Liver (tissue), 9 donors: Measurements from ENCODE around the gene CAPZA2. TPM values are rescaled to one million over a fixed set of nuclear protein-coding genes. Genes with fewer than 3 reads are reported as not detected.

ENCODE experiments used
- DNase-seq: peaks from one replicate; pipeline ENCODE4 v3.0.0-alpha.2; 2017; ENCODE audit warnings: low spot score
- H3K27ac ChIP-seq, 2 donors: one replicate each; pipeline ENCODE4 v1.7.0; 2013; ENCODE audit warnings: inconsistent platforms in 2 of 2, low read length in 2 of 2, control low read depth in 1 of 2, low read depth in 1 of 2, mild to moderate bottlenecking in 1 of 2
- H3K27me3 ChIP-seq, 4 donors: one replicate each; pipeline versions ENCODE4 v1.6.1 to v1.7.0; 2013; ENCODE audit warnings: low read length in 3 of 4, inconsistent platforms in 1 of 4, mild to moderate bottlenecking in 1 of 4, moderate library complexity in 1 of 4; ENCODE audit not compliant: control insufficient read depth in 4 of 4, insufficient read depth in 4 of 4
- H3K36me3 ChIP-seq, 4 donors: one replicate each; pipeline versions ENCODE4 v1.6.1 to v1.7.0; 2013; ENCODE audit warnings: low read length in 3 of 4, mild to moderate bottlenecking in 3 of 4, low read depth in 1 of 4, moderate library complexity in 1 of 4; ENCODE audit not compliant: control insufficient read depth in 4 of 4, insufficient read depth in 3 of 4
- H3K4me1 ChIP-seq, 4 donors: one replicate each; pipeline versions ENCODE4 v1.6.1 to v1.7.0; 2013; ENCODE audit warnings: low read length in 3 of 4, mild to moderate bottlenecking in 3 of 4, moderate library complexity in 1 of 4; ENCODE audit not compliant: control insufficient read depth in 4 of 4, insufficient read depth in 4 of 4
- H3K4me3 ChIP-seq, 3 donors: one replicate each; pipeline versions ENCODE4 v1.6.1 to v1.7.0; 2013; ENCODE audit warnings: low read length in 3 of 3, control low read depth in 1 of 3, low read depth in 1 of 3, mild to moderate bottlenecking in 1 of 3
- H3K9ac ChIP-seq, 2 donors: one replicate each; pipeline ENCODE4 v1.7.0; 2013; ENCODE audit warnings: low read length in 2 of 2, mild to moderate bottlenecking in 2 of 2, moderate library complexity in 2 of 2, control low read depth in 1 of 2, low read depth in 1 of 2
- H3K9me3 ChIP-seq, 4 donors: one replicate each; pipeline versions ENCODE4 v1.6.1 to v1.7.0; 2013; ENCODE audit warnings: low read length in 3 of 4; ENCODE audit not compliant: control insufficient read depth in 4 of 4
- FOXA1 ChIP-seq: IDR thresholded peaks from 2 replicates; pipeline ENCODE4 v1.6.1; 2016; ENCODE audit warnings: antibody characterized with exemption
- FOXA2 ChIP-seq: IDR thresholded peaks from 2 replicates; pipeline ENCODE4 v1.6.1; 2016; ENCODE audit warnings: antibody characterized with exemption
- GABPA ChIP-seq, 2 donors: IDR thresholded peaks in 1 of 2; conservative IDR thresholded peaks in 1 of 2; 2 replicates each; pipeline ENCODE4 v1.6.1; 2016; ENCODE audit warnings: antibody characterized with exemption in 2 of 2, mild to moderate bottlenecking in 1 of 2, moderate library complexity in 1 of 2
- HNF4A ChIP-seq, 2 donors: conservative IDR thresholded peaks; 2 replicates each; pipeline ENCODE4 v1.6.1; 2016; ENCODE audit warnings: antibody characterized with exemption in 2 of 2, mild to moderate bottlenecking in 2 of 2
- JUND ChIP-seq, 2 donors: IDR thresholded peaks; 2 replicates each; pipeline ENCODE4 v1.6.1; 2016; ENCODE audit warnings: antibody characterized with exemption in 2 of 2
- NR2F2 ChIP-seq: IDR thresholded peaks from 2 replicates; pipeline ENCODE4 v1.6.1; 2016; ENCODE audit warnings: antibody characterized with exemption
- RAD21 ChIP-seq, 2 donors: IDR thresholded peaks; 2 replicates each; pipeline ENCODE4 v1.6.1; 2016; ENCODE audit warnings: antibody characterized with exemption in 2 of 2, mild to moderate bottlenecking in 2 of 2
- RXRA ChIP-seq, 2 donors: IDR thresholded peaks; 2 replicates each; pipeline ENCODE4 v1.6.1; 2017 to 2018; ENCODE audit warnings: antibody characterized with exemption in 2 of 2, mild to moderate bottlenecking in 1 of 2
- SP1 ChIP-seq: IDR thresholded peaks from 2 replicates; pipeline ENCODE4 v1.6.1; 2018; ENCODE audit warnings: antibody characterized with exemption, mild to moderate bottlenecking
- TAF1 ChIP-seq: conservative IDR thresholded peaks from 2 replicates; pipeline ENCODE4 v1.6.1; 2016; ENCODE audit warnings: antibody characterized with exemption, mild to moderate bottlenecking
- YY1 ChIP-seq: IDR thresholded peaks from 2 replicates; pipeline ENCODE4 v1.6.1; 2016; ENCODE audit warnings: antibody characterized with exemption, mild to moderate bottlenecking
- WGBS: extraction: QIAGEN DNeasy Blood & Tissue Kit; methylation state at CpG from one replicate; pipeline ENCODE4 v1.1.7; 2013; 5-methylcytosine and 5-hydroxymethylcytosine counted together
- polyA plus RNA-seq, 2 donors: library from polyadenylated mRNA; stranded (reverse) in 1 of 2; unstranded in 1 of 2; fragments of 200-250 nt in 1 of 2; fragments of >200 nt in 1 of 2; fragmentation: Nextera tagmentation in 1 of 2; extraction: Ambion mirVana in 1 of 2; gene quantifications; one replicate each; pipeline versions ENCODE4 v1.2.1 to v1.2.3, GENCODE V29; 2013 to 2015
- total RNA-seq, 2 donors: library from RNA; depleted of rRNA; stranded (reverse); fragments of >200 nt; gene quantifications; one replicate each; pipeline ENCODE4 v1.2.3, GENCODE V29; 2014
- TF ChIP-seq, protein P1 (sequence below): fragments of 150-350 bp; IDR thresholded peaks from 2 replicates; pipeline ENCODE4 v1.5.1; 2017; ENCODE audit warnings: improper control_type of control experiment, low read depth, low read length; ENCODE audit not compliant: missing input control
- TF ChIP-seq, protein P2 (sequence below): IDR thresholded peaks from 2 replicates; pipeline ENCODE4 v1.6.1; 2016; ENCODE audit warnings: antibody characterized with exemption
- TF ChIP-seq, protein P3 (sequence below): IDR thresholded peaks from 2 replicates; pipeline ENCODE4 v1.6.1; 2016; ENCODE audit warnings: antibody characterized with exemption, mild to moderate bottlenecking
- TF ChIP-seq, protein P4 (sequence below): IDR thresholded peaks from 2 replicates; pipeline ENCODE4 v1.6.1; 2016; ENCODE audit warnings: antibody characterized with exemption
- TF ChIP-seq, protein P5 (sequence below): IDR thresholded peaks from 2 replicates; pipeline ENCODE4 v1.6.1; 2016; ENCODE audit warnings: antibody characterized with exemption
- donor health status: healthy.
- donor health status: healthy.
- donor health status: healthy.
- donor health status: healthy.
- donor health status: healthy.

Gene CAPZA2
- total and polyA plus RNA-seq, 4 donors: 45.1 to 90.0 (median 69.1) TPM

DNA sequence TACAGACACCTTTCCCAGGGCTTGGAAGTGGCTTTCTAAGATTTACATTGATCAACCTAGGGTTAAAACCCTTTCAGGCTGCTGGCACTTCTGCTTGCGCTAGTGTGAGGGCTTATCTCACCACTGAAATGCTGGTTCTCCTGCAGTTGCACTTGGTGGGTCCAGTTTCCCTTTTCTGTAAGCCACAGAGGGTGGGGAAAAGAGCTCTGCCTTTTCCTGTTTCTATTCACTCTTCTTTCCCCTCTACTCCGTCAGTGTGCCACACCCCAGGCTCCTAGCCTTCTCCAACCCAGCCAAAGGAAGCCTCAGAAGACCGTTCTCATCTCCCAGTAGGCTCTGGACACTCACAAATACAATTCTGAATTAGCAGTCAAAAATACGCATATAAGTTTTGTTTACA lies 19.0 kb upstream of the CAPZA2 start:
- Histone ChIP-seq H3K4me1 (no peaks in the 10 kb centered on the region), H3K9me3 (no peaks in the 10 kb centered on the region), H3K9ac (no peak overlapping the region), H3K27ac (no peak overlapping the region), H3K4me3 (no peak overlapping the region), H3K27me3 (no peaks in the 10 kb centered on the region), H3K36me3 (peaks cover 0 to 17% (median 2%) of the 10 kb centered on the region in 4 donors)
- TF ChIP-seq, protein P1, sequence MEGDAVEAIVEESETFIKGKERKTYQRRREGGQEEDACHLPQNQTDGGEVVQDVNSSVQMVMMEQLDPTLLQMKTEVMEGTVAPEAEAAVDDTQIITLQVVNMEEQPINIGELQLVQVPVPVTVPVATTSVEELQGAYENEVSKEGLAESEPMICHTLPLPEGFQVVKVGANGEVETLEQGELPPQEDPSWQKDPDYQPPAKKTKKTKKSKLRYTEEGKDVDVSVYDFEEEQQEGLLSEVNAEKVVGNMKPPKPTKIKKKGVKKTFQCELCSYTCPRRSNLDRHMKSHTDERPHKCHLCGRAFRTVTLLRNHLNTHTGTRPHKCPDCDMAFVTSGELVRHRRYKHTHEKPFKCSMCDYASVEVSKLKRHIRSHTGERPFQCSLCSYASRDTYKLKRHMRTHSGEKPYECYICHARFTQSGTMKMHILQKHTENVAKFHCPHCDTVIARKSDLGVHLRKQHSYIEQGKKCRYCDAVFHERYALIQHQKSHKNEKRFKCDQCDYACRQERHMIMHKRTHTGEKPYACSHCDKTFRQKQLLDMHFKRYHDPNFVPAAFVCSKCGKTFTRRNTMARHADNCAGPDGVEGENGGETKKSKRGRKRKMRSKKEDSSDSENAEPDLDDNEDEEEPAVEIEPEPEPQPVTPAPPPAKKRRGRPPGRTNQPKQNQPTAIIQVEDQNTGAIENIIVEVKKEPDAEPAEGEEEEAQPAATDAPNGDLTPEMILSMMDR: no peak
- TF ChIP-seq, protein P2, sequence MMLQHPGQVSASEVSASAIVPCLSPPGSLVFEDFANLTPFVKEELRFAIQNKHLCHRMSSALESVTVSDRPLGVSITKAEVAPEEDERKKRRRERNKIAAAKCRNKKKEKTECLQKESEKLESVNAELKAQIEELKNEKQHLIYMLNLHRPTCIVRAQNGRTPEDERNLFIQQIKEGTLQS: no peak
- TF ChIP-seq, protein P3, sequence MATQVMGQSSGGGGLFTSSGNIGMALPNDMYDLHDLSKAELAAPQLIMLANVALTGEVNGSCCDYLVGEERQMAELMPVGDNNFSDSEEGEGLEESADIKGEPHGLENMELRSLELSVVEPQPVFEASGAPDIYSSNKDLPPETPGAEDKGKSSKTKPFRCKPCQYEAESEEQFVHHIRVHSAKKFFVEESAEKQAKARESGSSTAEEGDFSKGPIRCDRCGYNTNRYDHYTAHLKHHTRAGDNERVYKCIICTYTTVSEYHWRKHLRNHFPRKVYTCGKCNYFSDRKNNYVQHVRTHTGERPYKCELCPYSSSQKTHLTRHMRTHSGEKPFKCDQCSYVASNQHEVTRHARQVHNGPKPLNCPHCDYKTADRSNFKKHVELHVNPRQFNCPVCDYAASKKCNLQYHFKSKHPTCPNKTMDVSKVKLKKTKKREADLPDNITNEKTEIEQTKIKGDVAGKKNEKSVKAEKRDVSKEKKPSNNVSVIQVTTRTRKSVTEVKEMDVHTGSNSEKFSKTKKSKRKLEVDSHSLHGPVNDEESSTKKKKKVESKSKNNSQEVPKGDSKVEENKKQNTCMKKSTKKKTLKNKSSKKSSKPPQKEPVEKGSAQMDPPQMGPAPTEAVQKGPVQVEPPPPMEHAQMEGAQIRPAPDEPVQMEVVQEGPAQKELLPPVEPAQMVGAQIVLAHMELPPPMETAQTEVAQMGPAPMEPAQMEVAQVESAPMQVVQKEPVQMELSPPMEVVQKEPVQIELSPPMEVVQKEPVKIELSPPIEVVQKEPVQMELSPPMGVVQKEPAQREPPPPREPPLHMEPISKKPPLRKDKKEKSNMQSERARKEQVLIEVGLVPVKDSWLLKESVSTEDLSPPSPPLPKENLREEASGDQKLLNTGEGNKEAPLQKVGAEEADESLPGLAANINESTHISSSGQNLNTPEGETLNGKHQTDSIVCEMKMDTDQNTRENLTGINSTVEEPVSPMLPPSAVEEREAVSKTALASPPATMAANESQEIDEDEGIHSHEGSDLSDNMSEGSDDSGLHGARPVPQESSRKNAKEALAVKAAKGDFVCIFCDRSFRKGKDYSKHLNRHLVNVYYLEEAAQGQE: no peak
- TF ChIP-seq, protein P4, sequence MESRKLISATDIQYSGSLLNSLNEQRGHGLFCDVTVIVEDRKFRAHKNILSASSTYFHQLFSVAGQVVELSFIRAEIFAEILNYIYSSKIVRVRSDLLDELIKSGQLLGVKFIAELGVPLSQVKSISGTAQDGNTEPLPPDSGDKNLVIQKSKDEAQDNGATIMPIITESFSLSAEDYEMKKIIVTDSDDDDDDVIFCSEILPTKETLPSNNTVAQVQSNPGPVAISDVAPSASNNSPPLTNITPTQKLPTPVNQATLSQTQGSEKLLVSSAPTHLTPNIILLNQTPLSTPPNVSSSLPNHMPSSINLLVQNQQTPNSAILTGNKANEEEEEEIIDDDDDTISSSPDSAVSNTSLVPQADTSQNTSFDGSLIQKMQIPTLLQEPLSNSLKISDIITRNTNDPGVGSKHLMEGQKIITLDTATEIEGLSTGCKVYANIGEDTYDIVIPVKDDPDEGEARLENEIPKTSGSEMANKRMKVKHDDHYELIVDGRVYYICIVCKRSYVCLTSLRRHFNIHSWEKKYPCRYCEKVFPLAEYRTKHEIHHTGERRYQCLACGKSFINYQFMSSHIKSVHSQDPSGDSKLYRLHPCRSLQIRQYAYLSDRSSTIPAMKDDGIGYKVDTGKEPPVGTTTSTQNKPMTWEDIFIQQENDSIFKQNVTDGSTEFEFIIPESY: no peak
- TF ChIP-seq SP1: no peak
- no peak for TF ChIP-seq RAD21 (IDR thresholded peaks at IDR 0.05)
- TF ChIP-seq TAF1: no peak
- TF ChIP-seq YY1: no peak
- TF ChIP-seq FOXA2: no peak
- no peak for TF ChIP-seq GABPA (IDR thresholded peaks at IDR 0.05 in 1 of 2, conservative IDR thresholded peaks at IDR 0.05 in 1 of 2)
- TF ChIP-seq FOXA1: no peak
- no peak for TF ChIP-seq RXRA (IDR thresholded peaks at IDR 0.05)
- DNase-seq: no peak
- WGBS: 79% methylated on average over 4 of the region's 4 CpGs

DNA sequence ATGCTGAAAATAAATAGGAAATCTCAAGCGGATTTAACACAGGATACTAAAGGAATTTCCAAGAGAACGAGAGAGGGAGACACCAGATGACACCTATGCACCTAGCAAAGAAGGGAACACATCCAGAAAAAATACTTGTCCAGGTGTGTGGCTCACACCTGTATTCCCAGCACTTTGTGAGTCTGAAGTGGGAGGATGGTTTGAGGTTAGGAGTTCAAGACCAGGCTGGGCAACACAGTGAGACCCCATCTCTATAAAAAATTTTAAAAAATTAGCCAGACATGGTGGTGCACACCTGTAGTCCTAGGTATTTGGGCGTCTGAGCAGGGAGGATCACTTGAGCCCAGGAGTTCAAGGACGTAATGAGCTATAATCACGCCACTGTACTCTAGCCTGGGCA lies 11.2 kb upstream of the CAPZA2 start:
- H3K27ac ChIP-seq: no peak overlapping the region
- no peaks in the 10 kb centered on the region for H3K36me3 ChIP-seq
- no peak for DNase-seq
- no peaks in the 10 kb centered on the region for H3K4me1 ChIP-seq
- TF ChIP-seq RXRA (IDR thresholded peaks at IDR 0.05) (no peak), FOXA1 (no peak), TAF1 (no peak), HNF4A (conservative IDR thresholded peaks at IDR 0.05) (no peak), NR2F2 (no peak), JUND (IDR thresholded peaks at IDR 0.05) (no peak), FOXA2 (no peak), YY1 (no peak)
- TF ChIP-seq, protein P3: no peak
- TF ChIP-seq, protein P5, sequence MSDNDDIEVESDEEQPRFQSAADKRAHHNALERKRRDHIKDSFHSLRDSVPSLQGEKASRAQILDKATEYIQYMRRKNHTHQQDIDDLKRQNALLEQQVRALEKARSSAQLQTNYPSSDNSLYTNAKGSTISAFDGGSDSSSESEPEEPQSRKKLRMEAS: no peak
- no peaks in the 10 kb centered on the region for H3K27me3 ChIP-seq
- H3K9ac ChIP-seq: no peak overlapping the region
- H3K4me3 ChIP-seq: no peak overlapping the region
- WGBS: 95% methylated on average over 5 of the region's 5 CpGs
- H3K9me3 ChIP-seq: no peaks in the 10 kb centered on the region
